HEK293 (cell line): Measurements from ENCODE around the gene CARD11.

Experiments used
- CTCF ChIA-PET: fragments of 350-600 bp; formaldehyde crosslinking; extraction: SDS; loops from one replicate; lab custom pipeline; 2021; ENCODE audit warnings: antibody characterized with exemption; lab: Yijun Ruan, JAX
- POLR2A ChIA-PET: fragments of 300-600 bp; formaldehyde crosslinking; extraction: SDS; loops from one replicate; lab custom pipeline; 2020; ENCODE audit warnings: antibody characterized with exemption, inconsistent platforms; lab: Yijun Ruan, JAX
- H3K27ac ChIP-seq: fragments of 200-500 bp; sonication (Bioruptor generic); 2 replicates; pipeline ENCODE4 v1.5.1; 2014; ENCODE audit warnings: low read depth, low read length, control low read depth, inconsistent platforms; ENCODE audit errors: extremely low read depth
- H3K36me3 ChIP-seq, 2 experiments: fragments of 200-500 bp in 1 of 2; sonication (Bioruptor generic) in 1 of 2; 1 replicate in 1 of 2; 2 replicates in 1 of 2; pipeline ENCODE4 v1.5.1; 2014 to 2017; ENCODE audit warnings: inconsistent platforms in 2 of 2, low read length in 2 of 2; ENCODE audit not compliant: control insufficient read depth in 2 of 2, insufficient read depth in 1 of 2
- H3K4me1 ChIP-seq: fragments of 200-500 bp; sonication (Bioruptor generic); 2 replicates; pipeline ENCODE4 v1.5.1; 2014; ENCODE audit warnings: mild to moderate bottlenecking, low read length, inconsistent platforms; ENCODE audit not compliant: control insufficient read depth, insufficient read depth
- H3K4me3 ChIP-seq: 2 replicates; pipeline ENCODE4 v1.5.1; 2011; ENCODE audit warnings: low read depth, mild to moderate bottlenecking, control low read depth, low read length, moderate library complexity
- H3K9me3 ChIP-seq: fragments of 200-500 bp; sonication (Bioruptor generic); 2 replicates; pipeline ENCODE4 v1.5.1; 2014; ENCODE audit warnings: low read depth, low read length, inconsistent platforms; ENCODE audit not compliant: control insufficient read depth, insufficient read depth
- CTCF ChIP-seq: fragments of 450-650 bp; formaldehyde crosslinking; IDR thresholded peaks from 2 replicates; pipeline ENCODE4 v1.5.1; 2016; ENCODE audit warnings: missing biosample characterization, missing genetic modification characterization
- GLI2 ChIP-seq: fragments of 450-650 bp; formaldehyde crosslinking; IDR thresholded peaks from 2 replicates; pipeline ENCODE4; 2017; ENCODE audit warnings: missing biosample characterization, missing genetic modification characterization, low read depth, borderline replicate concordance
- MZF1 ChIP-seq: fragments of 450-650 bp; formaldehyde crosslinking; IDR thresholded peaks from 2 replicates; pipeline ENCODE4 v1.5.1; 2017; ENCODE audit warnings: missing biosample characterization, missing genetic modification characterization, borderline replicate concordance
- ZNF146 ChIP-seq: fragments of 450-650 bp; formaldehyde crosslinking; IDR thresholded peaks from 2 replicates; pipeline ENCODE4 v1.5.1; 2016; ENCODE audit warnings: missing biosample characterization, missing genetic modification characterization
- ZNF184 ChIP-seq: fragments of 450-650 bp; IDR thresholded peaks from 2 replicates; pipeline ENCODE4 v1.5.1; 2018; ENCODE audit warnings: missing biosample characterization, mild to moderate bottlenecking, missing genetic modification characterization
- ZNF26 ChIP-seq: fragments of 450-650 bp; formaldehyde crosslinking; IDR thresholded peaks from 2 replicates; pipeline ENCODE4 v1.5.1; 2016; ENCODE audit warnings: missing biosample characterization, missing genetic modification characterization
- ZNF280C ChIP-seq: fragments of 450-650 bp; formaldehyde crosslinking; IDR thresholded peaks from 2 replicates; pipeline ENCODE4 v1.5.1; 2016; ENCODE audit warnings: missing biosample characterization, missing genetic modification characterization
- ZNF354C ChIP-seq: fragments of 450-650 bp; formaldehyde crosslinking; IDR thresholded peaks from 2 replicates; pipeline ENCODE4 v1.5.1; 2016; ENCODE audit warnings: missing biosample characterization, missing genetic modification characterization, low read depth, borderline replicate concordance
- ZNF366 ChIP-seq: fragments of 450-650 bp; formaldehyde crosslinking; conservative IDR thresholded peaks from 2 replicates; pipeline ENCODE4 v1.5.1; 2016; ENCODE audit warnings: missing biosample characterization, missing genetic modification characterization
- ZNF404 ChIP-seq: fragments of 450-650 bp; formaldehyde crosslinking; IDR thresholded peaks from 2 replicates; pipeline ENCODE4 v1.5.1; 2017; ENCODE audit warnings: missing biosample characterization, missing genetic modification characterization
- ZNF449 ChIP-seq: fragments of 450-650 bp; formaldehyde crosslinking; IDR thresholded peaks from 2 replicates; pipeline ENCODE4 v1.5.1; 2017; ENCODE audit warnings: missing biosample characterization, mild to moderate bottlenecking, missing genetic modification characterization, moderate library complexity
- ZNF544 ChIP-seq: fragments of 450-650 bp; formaldehyde crosslinking; IDR thresholded peaks from 2 replicates; pipeline ENCODE4 v1.5.0; 2017; ENCODE audit warnings: missing biosample characterization, missing genetic modification characterization
- ZNF596 ChIP-seq: fragments of 450-650 bp; IDR thresholded peaks from 2 replicates; pipeline ENCODE4 v1.5.0; 2018; ENCODE audit warnings: missing biosample characterization, mild to moderate bottlenecking, missing genetic modification characterization, moderate library complexity
- ZNF843 ChIP-seq: fragments of 450-650 bp; formaldehyde crosslinking; IDR thresholded peaks from 2 replicates; pipeline ENCODE4 v1.5.1; 2016; ENCODE audit warnings: missing biosample characterization, missing genetic modification characterization
- TF ChIP-seq, protein P1 (sequence below): fragments of 450-650 bp; formaldehyde crosslinking; IDR thresholded peaks from 2 replicates; pipeline ENCODE4 v1.5.1; 2017; ENCODE audit warnings: missing biosample characterization, missing genetic modification characterization
- TF ChIP-seq, protein P2 (sequence below): fragments of 450-650 bp; formaldehyde crosslinking; IDR thresholded peaks from 2 replicates; pipeline ENCODE4 v1.5.1; 2016; ENCODE audit warnings: missing biosample characterization, missing genetic modification characterization
- TF ChIP-seq, protein P3 (sequence below): fragments of 450-650 bp; formaldehyde crosslinking; IDR thresholded peaks from 2 replicates; pipeline ENCODE4 v1.5.1; 2016; ENCODE audit warnings: missing biosample characterization, missing genetic modification characterization

CARD11 gene

GRCh38 chr7:2999078-2999500 lies 44.6 kb downstream of the CARD11 start:
- POLR2A ChIA-PET = no interaction called here

More at GRCh38 chr7:2999078-2999500, 44.6 kb downstream of the CARD11 start:
- Histone ChIP-seq H3K27ac (no peak overlapping the region), H3K4me3 (no peak overlapping the region), H3K4me1 (no peaks in the 10 kb centered on the region), H3K9me3 (no peaks in the 10 kb centered on the region), H3K36me3 (no peaks in the 10 kb centered on the region)
- no peak for TF ChIP-seq ZNF280C
- no peak for TF ChIP-seq GLI2
- TF ChIP-seq, protein P1, sequence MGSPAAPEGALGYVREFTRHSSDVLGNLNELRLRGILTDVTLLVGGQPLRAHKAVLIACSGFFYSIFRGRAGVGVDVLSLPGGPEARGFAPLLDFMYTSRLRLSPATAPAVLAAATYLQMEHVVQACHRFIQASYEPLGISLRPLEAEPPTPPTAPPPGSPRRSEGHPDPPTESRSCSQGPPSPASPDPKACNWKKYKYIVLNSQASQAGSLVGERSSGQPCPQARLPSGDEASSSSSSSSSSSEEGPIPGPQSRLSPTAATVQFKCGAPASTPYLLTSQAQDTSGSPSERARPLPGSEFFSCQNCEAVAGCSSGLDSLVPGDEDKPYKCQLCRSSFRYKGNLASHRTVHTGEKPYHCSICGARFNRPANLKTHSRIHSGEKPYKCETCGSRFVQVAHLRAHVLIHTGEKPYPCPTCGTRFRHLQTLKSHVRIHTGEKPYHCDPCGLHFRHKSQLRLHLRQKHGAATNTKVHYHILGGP = no peak
- TF ChIP-seq ZNF596 (tag by site-specific recombination) = no peak
- no peak for TF ChIP-seq ZNF146 (tag by site-specific recombination)
- no peak for TF ChIP-seq ZNF354C (tag by site-specific recombination)
- TF ChIP-seq ZNF366 (tag by site-specific recombination) = no peak
- TF ChIP-seq ZNF843 (tag by site-specific recombination) = no peak
- TF ChIP-seq ZNF404 = no peak
- TF ChIP-seq, protein P2, sequence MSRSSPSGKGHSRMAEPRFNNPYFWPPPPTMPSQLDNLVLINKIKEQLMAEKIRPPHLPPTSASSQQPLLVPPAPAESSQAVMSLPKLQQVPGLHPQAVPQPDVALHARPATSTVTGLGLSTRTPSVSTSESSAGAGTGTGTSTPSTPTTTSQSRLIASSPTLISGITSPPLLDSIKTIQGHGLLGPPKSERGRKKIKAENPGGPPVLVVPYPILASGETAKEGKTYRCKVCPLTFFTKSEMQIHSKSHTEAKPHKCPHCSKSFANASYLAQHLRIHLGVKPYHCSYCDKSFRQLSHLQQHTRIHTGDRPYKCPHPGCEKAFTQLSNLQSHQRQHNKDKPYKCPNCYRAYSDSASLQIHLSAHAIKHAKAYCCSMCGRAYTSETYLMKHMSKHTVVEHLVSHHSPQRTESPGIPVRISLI (tag by site-specific recombination) = no peak
- no peak for TF ChIP-seq ZNF544 (tag by site-specific recombination)
- TF ChIP-seq, protein P3, sequence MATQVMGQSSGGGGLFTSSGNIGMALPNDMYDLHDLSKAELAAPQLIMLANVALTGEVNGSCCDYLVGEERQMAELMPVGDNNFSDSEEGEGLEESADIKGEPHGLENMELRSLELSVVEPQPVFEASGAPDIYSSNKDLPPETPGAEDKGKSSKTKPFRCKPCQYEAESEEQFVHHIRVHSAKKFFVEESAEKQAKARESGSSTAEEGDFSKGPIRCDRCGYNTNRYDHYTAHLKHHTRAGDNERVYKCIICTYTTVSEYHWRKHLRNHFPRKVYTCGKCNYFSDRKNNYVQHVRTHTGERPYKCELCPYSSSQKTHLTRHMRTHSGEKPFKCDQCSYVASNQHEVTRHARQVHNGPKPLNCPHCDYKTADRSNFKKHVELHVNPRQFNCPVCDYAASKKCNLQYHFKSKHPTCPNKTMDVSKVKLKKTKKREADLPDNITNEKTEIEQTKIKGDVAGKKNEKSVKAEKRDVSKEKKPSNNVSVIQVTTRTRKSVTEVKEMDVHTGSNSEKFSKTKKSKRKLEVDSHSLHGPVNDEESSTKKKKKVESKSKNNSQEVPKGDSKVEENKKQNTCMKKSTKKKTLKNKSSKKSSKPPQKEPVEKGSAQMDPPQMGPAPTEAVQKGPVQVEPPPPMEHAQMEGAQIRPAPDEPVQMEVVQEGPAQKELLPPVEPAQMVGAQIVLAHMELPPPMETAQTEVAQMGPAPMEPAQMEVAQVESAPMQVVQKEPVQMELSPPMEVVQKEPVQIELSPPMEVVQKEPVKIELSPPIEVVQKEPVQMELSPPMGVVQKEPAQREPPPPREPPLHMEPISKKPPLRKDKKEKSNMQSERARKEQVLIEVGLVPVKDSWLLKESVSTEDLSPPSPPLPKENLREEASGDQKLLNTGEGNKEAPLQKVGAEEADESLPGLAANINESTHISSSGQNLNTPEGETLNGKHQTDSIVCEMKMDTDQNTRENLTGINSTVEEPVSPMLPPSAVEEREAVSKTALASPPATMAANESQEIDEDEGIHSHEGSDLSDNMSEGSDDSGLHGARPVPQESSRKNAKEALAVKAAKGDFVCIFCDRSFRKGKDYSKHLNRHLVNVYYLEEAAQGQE (tag by site-specific recombination) = no peak
- no peak for TF ChIP-seq ZNF26 (tag by site-specific recombination)
- TF ChIP-seq CTCF (tag by site-specific recombination) = no peak
- no peak for TF ChIP-seq ZNF184 (tag by site-specific recombination)
- no peak for TF ChIP-seq MZF1
- no peak for TF ChIP-seq ZNF449 (tag by site-specific recombination)
- CTCF ChIA-PET = interaction anchor here (0.7 kb wide), 1 partner anchor 47 kb away, joined by 4 read pairs; no protein-coding TSS in a partner anchor
